B cell (primary cell): ENCODE measurements around the gene BMERB1. TPM values are rescaled to one million over a fixed set of nuclear protein-coding genes. Genes with fewer than 3 reads are reported as not detected.
"Not testable (repeated sequence)": the region's sequence is repeated elsewhere in the genome, so short reads cannot be mapped to it uniquely, and the experiment has no call there.

Source experiments
- ATAC-seq: fragments of 200-7000 bp; cut with Tn5 transposase; one replicate; pipeline ENCODE4 v1.10.0; 2021; ENCODE audit warnings: low read depth, mild to moderate bottlenecking, moderate number of reproducible peaks, moderate library complexity
- CTCF ChIA-PET: fragments of 350-600 bp; sonication (Branson Sonifier 250); formaldehyde crosslinking; loops from one replicate; lab custom pipeline; 2021; ENCODE audit warnings: antibody characterized with exemption, inconsistent platforms; lab: Charles Lee
- POLR2A ChIA-PET: fragments of 350-600 bp; sonication (Branson Sonifier 250); formaldehyde crosslinking; loops from one replicate; lab custom pipeline; 2021; ENCODE audit warnings: antibody characterized with exemption; lab: Charles Lee
- DNase-seq: peaks from one replicate; pipeline ENCODE4 v3.0.0; 2013
- H2AFZ ChIP-seq: 2 replicates; pipeline ENCODE4 v1.6.1; 2012; ENCODE audit warnings: mild to moderate bottlenecking, low read depth, low read length; ENCODE audit not compliant: insufficient read depth, poor library complexity, severe bottlenecking
- H3K27ac ChIP-seq, 2 donors: 1 replicate in 1 of 2; 2 replicates in 1 of 2; pipeline ENCODE4 v1.5.1; 2012 to 2013; ENCODE audit warnings: low read length in 2 of 2, mild to moderate bottlenecking in 2 of 2, moderate library complexity in 1 of 2
- H3K27me3 ChIP-seq, 4 experiments: fragments of 200-600 bp in 1 of 4; sonication (generic) in 1 of 4; replicated peaks in 1 of 4; 1 replicate in 2 of 4; 2 replicates in 2 of 4; pipeline versions ENCODE4 v1.6.1 to v1.7.0; 2013 to 2016; ENCODE audit warnings: low read length in 3 of 4, mild to moderate bottlenecking in 2 of 4, mixed read lengths in 1 of 4, moderate library complexity in 1 of 4; ENCODE audit not compliant: insufficient read depth in 4 of 4, control insufficient read depth in 3 of 4; ENCODE audit errors: control extremely low read depth in 1 of 4
- H3K36me3 ChIP-seq, 2 experiments: replicated peaks in 1 of 2; 1 replicate in 1 of 2; 2 replicates in 1 of 2; pipeline versions ENCODE4 v1.6.1 to v1.7.1; 2013; ENCODE audit warnings: low read length in 1 of 2; ENCODE audit not compliant: insufficient read depth in 2 of 2, control insufficient read depth in 1 of 2; ENCODE audit errors: control extremely low read depth in 1 of 2, extremely low read depth in 1 of 2
- H3K4me1 ChIP-seq, 2 donors: fragments of 200-600 bp in 1 of 2; sonication (generic) in 1 of 2; 1 replicate in 1 of 2; 2 replicates in 1 of 2; pipeline versions ENCODE4 v1.5.1 to v1.6.1; 2013 to 2017; ENCODE audit warnings: low read length in 2 of 2; ENCODE audit not compliant: control insufficient read depth in 2 of 2, insufficient read depth in 2 of 2
- H3K4me2 ChIP-seq: replicated peaks from 2 replicates; pipeline ENCODE3; 2012; ENCODE audit warnings: mild to moderate bottlenecking, low read depth, low read length; ENCODE audit not compliant: poor library complexity, severe bottlenecking
- H3K4me3 ChIP-seq, 5 experiments: fragments of 200-600 bp in 1 of 5; sonication (generic) in 1 of 5; 1 replicate in 3 of 5; 2 replicates in 2 of 5; pipeline versions ENCODE4 v1.5.1 to v1.7.0; 2011 to 2016; ENCODE audit warnings: low read length in 4 of 5, mild to moderate bottlenecking in 4 of 5, low read depth in 2 of 5, control low read depth in 1 of 5, moderate library complexity in 1 of 5; ENCODE audit not compliant: insufficient read depth in 1 of 5; ENCODE audit errors: control extremely low read depth in 1 of 5, extremely low read depth in 1 of 5
- H3K79me2 ChIP-seq: fragments of 200-600 bp; sonication (generic); one replicate; pipeline ENCODE4 v1.6.0; 2016; ENCODE audit warnings: low read length; ENCODE audit not compliant: control insufficient read depth, insufficient read depth
- H3K9ac ChIP-seq: fragments of 200-600 bp; sonication (generic); 2 replicates; pipeline ENCODE4 v1.6.1; 2017; ENCODE audit warnings: mild to moderate bottlenecking, low read length, moderate library complexity
- H3K9me3 ChIP-seq, 3 donors: one replicate each; pipeline versions ENCODE4 v1.6.1 to v1.7.1; 2013; ENCODE audit warnings: low read length in 2 of 3; ENCODE audit not compliant: control insufficient read depth in 2 of 3, insufficient read depth in 1 of 3; ENCODE audit errors: control extremely low read depth in 1 of 3
- H4K20me1 ChIP-seq: 2 replicates; pipeline ENCODE4 v1.6.0; 2012; ENCODE audit warnings: mild to moderate bottlenecking, low read length; ENCODE audit not compliant: insufficient read depth, control insufficient read depth, poor library complexity, severe bottlenecking
- H3K27ac Mint-ChIP-seq: one replicate; pipeline ENCODE4 v1.8.0; 2021; ENCODE audit warnings: mixed read lengths
- H3K27me3 Mint-ChIP-seq: one replicate; pipeline ENCODE4 v1.8.0; 2021; ENCODE audit warnings: mixed read lengths
- H3K4me1 Mint-ChIP-seq: one replicate; pipeline ENCODE4 v1.8.0; 2021; ENCODE audit warnings: mixed read lengths
- H3K4me3 Mint-ChIP-seq: one replicate; pipeline ENCODE4 v1.8.0; 2021; ENCODE audit warnings: mixed read lengths
- H3K9me3 Mint-ChIP-seq: one replicate; pipeline ENCODE4 v1.8.0; 2022; ENCODE audit warnings: mixed read lengths; ENCODE audit not compliant: insufficient read depth
- CTCF ChIP-seq: fragments of 200-600 bp; IDR thresholded peaks from one replicate; pipeline ENCODE4 v1.8.0; 2022; ENCODE audit warnings: antibody characterized with exemption, mild to moderate bottlenecking
- EZH2 ChIP-seq: IDR thresholded peaks from 2 replicates; pipeline ENCODE4 v1.6.1; 2012; ENCODE audit warnings: borderline replicate concordance, low read depth, mild to moderate bottlenecking, moderate library complexity, low read length; ENCODE audit not compliant: insufficient read depth, poor library complexity, severe bottlenecking
- WGBS: methylation state at CpG from one replicate; pipeline ENCODE4 v1.1.5; 2013; ENCODE audit warnings: missing lambda C conversion rate; ENCODE audit not compliant: insufficient coverage; 5-methylcytosine and 5-hydroxymethylcytosine counted together
- intact Hi-C: fragments of 100-400 bp; cut with micrococcal nuclease; formaldehyde crosslinking; loops from one replicate; pipeline ENCODE4 v1.10.0; 2022
- polyA plus RNA-seq: library from polyadenylated mRNA; depleted of rRNA; stranded (reverse); fragments of >200 nt; gene quantifications from 2 replicates; pipeline ENCODE4 v1.2.3, GENCODE V29; 2012
- total RNA-seq, 2 donors: library from RNA; stranded (reverse); fragments of 120-200 nt in 1 of 2; gene quantifications; 1 replicate in 1 of 2; 2 replicates in 1 of 2; pipeline versions ENCODE4 v1.2.3 to v1.2.4, GENCODE V29; 2013 to 2022

Gene BMERB1
- total and polyA plus RNA-seq, 2 donors (not counting 1 experiment from before 2014, with no cell fraction given): 2.2 to 11.2 TPM

- H3K27me3 Mint-ChIP-seq: no peaks in the 10 kb centered on the region
- DNase-seq: no peak
Measured at GRCh38 chr16:15544405-15544804, 110.0 kb downstream of the BMERB1 start.

DNA sequence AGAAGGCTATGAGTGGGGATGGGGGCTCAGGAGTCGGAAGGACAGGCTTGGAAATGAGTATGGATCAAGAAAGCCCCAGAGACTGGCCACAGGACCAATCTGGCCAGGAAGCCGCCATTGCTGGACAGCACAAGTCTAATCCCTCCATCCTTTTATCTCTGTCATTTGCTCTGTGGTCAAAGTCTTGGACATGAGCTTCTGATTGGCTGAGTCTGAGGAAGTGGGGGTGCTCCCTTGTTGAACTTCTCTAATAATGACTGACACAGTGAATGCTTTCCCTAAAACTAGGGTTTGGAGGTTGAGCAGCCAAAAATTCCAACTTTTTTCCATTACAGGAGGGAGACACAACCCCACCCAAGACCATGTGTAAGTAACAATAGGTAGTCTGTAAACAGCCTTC is 111.2 kb downstream of the BMERB1 start:
- Histone ChIP-seq H3K27ac (no peak overlapping the region), H2AFZ (no peak overlapping the region), H3K36me3 (no peaks in the 10 kb centered on the region), H3K4me3 (no peak overlapping the region), H3K9ac (no peak overlapping the region), H3K79me2 (no peaks in the 10 kb centered on the region), H3K4me2 (no peak overlapping the region), H3K4me1 (no peaks in the 10 kb centered on the region), H3K9me3 (peaks cover 0 to 16% (median 4%) of the 10 kb centered on the region in 3 donors), H4K20me1 (no peaks in the 10 kb centered on the region), H3K27me3 (no peaks in the 10 kb centered on the region)
- 100% methylated on average over 2 of the region's 2 CpGs for WGBS
- H3K4me3 Mint-ChIP-seq: no peak overlapping the region
- DNase-seq (no peak), ATAC-seq (no peak)
- intact Hi-C loops: no loop called here
- POLR2A ChIA-PET: no interaction called here
- no peaks in the 10 kb centered on the region for H3K27me3 Mint-ChIP-seq
- no peaks in the 10 kb centered on the region for H3K4me1 Mint-ChIP-seq
- no peaks in the 10 kb centered on the region for H3K9me3 Mint-ChIP-seq
- TF ChIP-seq CTCF (no peak), EZH2 (no peak)
- CTCF ChIA-PET: no interaction called here
- H3K27ac Mint-ChIP-seq: no peak overlapping the region

More at GRCh38 chr16:15544405-15544804, 110.0 kb downstream of the BMERB1 start:
- 100% methylated on average over 2 of the region's 5 CpGs for WGBS
- H3K9ac ChIP-seq: no peak overlapping the region
- ChIA-PET CTCF (no interaction called here), POLR2A (no interaction called here)
- H2AFZ ChIP-seq: no peak overlapping the region
- Mint-ChIP-seq H3K4me3 (no peak overlapping the region), H3K4me1 (no peaks in the 10 kb centered on the region), H3K9me3 (no peaks in the 10 kb centered on the region), H3K27ac (no peak overlapping the region)
- H3K4me1 ChIP-seq: no peaks in the 10 kb centered on the region
- no peak overlapping the region for H3K4me3 ChIP-seq
- TF ChIP-seq EZH2 (no peak), CTCF (no peak)
- H3K27me3 ChIP-seq: no peaks in the 10 kb centered on the region
- no peak for ATAC-seq
- H4K20me1 ChIP-seq: no peaks in the 10 kb centered on the region
- no peak overlapping the region for H3K4me2 ChIP-seq
- H3K27ac ChIP-seq: no peak overlapping the region
- intact Hi-C loops: no loop called here
- H3K36me3 ChIP-seq: no peaks in the 10 kb centered on the region
- peaks cover 0 to 16% (median 4%) of the 10 kb centered on the region in 3 donors for H3K9me3 ChIP-seq
- H3K79me2 ChIP-seq: no peaks in the 10 kb centered on the region

DNA sequence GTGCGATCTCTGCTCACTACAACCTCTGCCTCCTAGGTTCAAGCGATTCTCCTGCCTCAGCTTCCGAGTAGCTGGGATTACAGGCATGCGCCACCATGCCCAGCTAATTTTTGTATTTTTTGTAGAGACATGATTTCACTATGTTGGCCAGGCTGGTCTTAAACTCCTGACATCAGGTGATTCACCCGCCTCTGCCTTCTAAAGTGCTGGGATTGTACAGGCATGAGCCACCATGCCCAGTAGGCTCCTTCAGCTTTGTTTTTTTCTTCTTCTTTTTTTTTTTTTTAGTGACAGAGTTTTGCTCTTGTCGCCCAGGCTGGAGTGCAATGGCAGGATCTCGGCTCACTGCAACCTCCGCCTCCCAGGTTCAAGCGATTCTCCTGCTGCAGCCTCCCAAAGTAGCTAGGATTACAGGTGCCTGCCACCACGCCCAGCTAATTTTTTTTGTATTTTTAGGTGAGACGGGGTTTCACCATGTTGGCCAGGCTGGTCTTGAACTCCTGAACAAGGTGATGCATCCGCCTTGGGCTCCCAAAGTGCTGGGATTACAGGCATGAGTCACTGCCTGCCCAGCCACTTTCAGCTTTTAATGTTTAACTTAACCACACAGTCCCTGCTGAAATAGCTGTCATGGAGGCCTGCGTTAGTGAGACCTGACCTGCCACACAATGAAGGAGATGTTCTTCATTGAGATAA is 112.8 kb downstream of the BMERB1 start:
- H4K20me1 ChIP-seq, H3K79me2 ChIP-seq, H3K9me3 Mint-ChIP-seq, H3K4me1 ChIP-seq, intact Hi-C loops, H3K27ac Mint-ChIP-seq, POLR2A ChIA-PET, H3K27me3 Mint-ChIP-seq, CTCF ChIA-PET, H3K36me3 ChIP-seq, H2AFZ ChIP-seq, H3K4me3 ChIP-seq, H3K9ac ChIP-seq, H3K4me3 Mint-ChIP-seq, ATAC-seq, H3K27me3 ChIP-seq, H3K4me1 Mint-ChIP-seq, DNase-seq, H3K27ac ChIP-seq, H3K4me2 ChIP-seq: not testable (repeated sequence)
- 97% methylated on average over 7 of the region's 13 CpGs for WGBS
- peaks cover 0 to 16% (median 4%) of the 10 kb centered on the region in 3 donors for H3K9me3 ChIP-seq
